K562 (cell line): ENCODE data around the gene ATE1. TPM values are rescaled to one million over a fixed set of nuclear protein-coding genes. Genes with fewer than 3 reads are reported as not detected.

Experiments used
- ATAC-seq: fragments of 200-7000 bp; cut with Tn5 transposase; 3 replicates; pipeline ENCODE4 v1.9.1; 2020; ENCODE audit warnings: moderate library complexity
- BruUV-seq: library from RNA; stranded (reverse); fragments of 400-500 nt; replicated peaks from 2 replicates; lab custom pipeline; 2021; lab: Mats Ljungman, UMichigan
- CTCF ChIA-PET: fragments of 300-600 bp; formaldehyde crosslinking; extraction: SDS; loops from one replicate; lab custom pipeline; 2021; ENCODE audit warnings: low intra/inter-chr PET ratio; lab: Yijun Ruan, JAX
- POLR2A ChIA-PET: fragments of 300-600, 350-650 bp; sonication (Branson Sonifier 250); formaldehyde crosslinking; extraction: SDS; loops from one replicate; lab custom pipeline; 2021; ENCODE audit warnings: antibody characterized with exemption, inconsistent platforms; lab: Yijun Ruan, JAX
- DNase-seq, 4 experiments: peaks; one replicate each; pipeline versions ENCODE4 v3.0.0 to v3.0.0-alpha.2; 2011 to 2018; ENCODE audit warnings: low spot score in 3 of 4, mixed read lengths in 3 of 4; ENCODE audit errors: extremely low read depth in 1 of 4
- FAIRE-seq: peaks from 2 replicates; lab custom pipeline; 2011; peaks lifted over from hg19 to GRCh38; lab: Jason Lieb, UNC
- H2AFZ ChIP-seq: 2 replicates; pipeline ENCODE4 v1.6.0; 2011; ENCODE audit warnings: low read depth, low read length, control low read depth, inconsistent platforms
- H3K27ac ChIP-seq: fragments of 200-600 bp; 3 replicates; pipeline ENCODE4 v1.8.0; 2011; ENCODE audit warnings: low read depth, mild to moderate bottlenecking, control low read depth, inconsistent platforms, low read length, moderate library complexity, mixed read lengths; ENCODE audit errors: extremely low read depth
- H3K27me3 ChIP-seq, 2 experiments: fragments of 300-600 bp in 1 of 2; 2 replicates in 1 of 2; 3 replicates in 1 of 2; pipeline versions ENCODE4 v1.6.0 to v1.8.0; 2011; ENCODE audit warnings: inconsistent platforms in 2 of 2, low read length in 2 of 2, mild to moderate bottlenecking in 1 of 2, mixed read lengths in 1 of 2, moderate library complexity in 1 of 2; ENCODE audit not compliant: control insufficient read depth in 2 of 2, insufficient read depth in 2 of 2
- H3K36me3 ChIP-seq: fragments of 300-600 bp; 3 replicates; pipeline ENCODE4 v1.8.0; 2011; ENCODE audit warnings: mild to moderate bottlenecking, low read length, inconsistent platforms; ENCODE audit not compliant: control insufficient read depth, insufficient read depth
- H3K4me1 ChIP-seq, 2 experiments: fragments of 200-600 bp in 1 of 2; replicated peaks in 1 of 2; 2 replicates in 1 of 2; 3 replicates in 1 of 2; pipeline versions ENCODE4 v1.5.1 to v1.8.0; 2011; ENCODE audit warnings: inconsistent platforms in 2 of 2, low read length in 2 of 2, mild to moderate bottlenecking in 1 of 2, mixed read lengths in 1 of 2, moderate library complexity in 1 of 2; ENCODE audit not compliant: control insufficient read depth in 2 of 2, insufficient read depth in 2 of 2
- H3K4me2 ChIP-seq: 2 replicates; pipeline ENCODE4 v1.6.1; 2011; ENCODE audit warnings: low read length, control low read depth, inconsistent platforms, mixed read lengths; ENCODE audit not compliant: insufficient read depth
- H3K4me3 ChIP-seq: fragments of 200-600 bp; sonication (generic), shearing (Covaris generic); 2 replicates; pipeline ENCODE4 v1.5.1; 2016; ENCODE audit warnings: control low read depth, inconsistent platforms
- H3K79me2 ChIP-seq: fragments of 200-600 bp; 3 replicates; pipeline ENCODE4 v1.8.0; 2011; ENCODE audit warnings: low read length, inconsistent platforms; ENCODE audit not compliant: control insufficient read depth, insufficient read depth
- H3K9ac ChIP-seq, 2 experiments: 2 replicates each; pipeline versions ENCODE4 v1.6.0 to v1.6.1; 2011; ENCODE audit warnings: low read depth in 2 of 2, low read length in 2 of 2, control low read depth in 1 of 2, inconsistent platforms in 1 of 2, mild to moderate bottlenecking in 1 of 2, mixed read lengths in 1 of 2; ENCODE audit not compliant: insufficient read depth in 1 of 2
- H3K9me1 ChIP-seq: one replicate; pipeline ENCODE4 v1.6.0; 2011; ENCODE audit warnings: inconsistent platforms, mild to moderate bottlenecking, low read length, moderate library complexity; ENCODE audit not compliant: control insufficient read depth, insufficient read depth
- H3K9me3 ChIP-seq: replicated peaks from 2 replicates; pipeline ENCODE4 v1.5.1; 2011; ENCODE audit warnings: low read depth, low read length, inconsistent platforms; ENCODE audit not compliant: control insufficient read depth, insufficient read depth
- H4K20me1 ChIP-seq: replicated peaks from 2 replicates; pipeline ENCODE4 v1.6.1; 2011; ENCODE audit warnings: low read length, inconsistent platforms, mixed read lengths; ENCODE audit not compliant: control insufficient read depth, insufficient read depth
- CBFA2T3 ChIP-seq: fragments of 450-650 bp; IDR thresholded peaks from 2 replicates; pipeline ENCODE4 v1.6.1; 2017
- MAFG ChIP-seq: fragments of 450-650 bp; conservative IDR thresholded peaks from 2 replicates; pipeline ENCODE4 v1.6.1; 2016; ENCODE audit warnings: missing genetic modification characterization, missing compliant biosample characterization
- ZNF354B ChIP-seq: fragments of 250-450 bp; sonication (Bioruptor Pico); IDR thresholded peaks from 2 replicates; pipeline ENCODE4 v1.4.0; 2020
- ZNF75A ChIP-seq: fragments of 450-650 bp; formaldehyde crosslinking; IDR thresholded peaks from 2 replicates; pipeline ENCODE4 v1.4.0; 2020; ENCODE audit warnings: mild to moderate bottlenecking
- WGBS: fragments of 100-300 bp; shearing (Covaris generic); methylation state at CpG from one replicate; pipeline ENCODE4 v1.1.6; 2016; ENCODE audit warnings: low coverage, mixed read lengths; ENCODE audit not compliant: insufficient coverage; ENCODE audit errors: missing lambda C conversion rate; 5-methylcytosine and 5-hydroxymethylcytosine counted together
- in situ Hi-C: fragments of 300-500 bp; cut with MboI; formaldehyde crosslinking; loops from 4 replicates; pipeline ENCODE4 v1.15.0; 2018; ENCODE audit warnings: inconsistent platforms, mixed read lengths
- intact Hi-C: fragments of 100-400 bp; cut with micrococcal nuclease; formaldehyde crosslinking; loops from 2 replicates; pipeline ENCODE4 v1.14.2; 2022
- polyA plus RNA-seq, 8 experiments: library from polyadenylated mRNA; depleted of rRNA in 4 of 8; stranded (reverse) in 5 of 8; unstranded in 3 of 8; fragments of >200 nt; fragmentation: Nextera tagmentation in 2 of 8; fragmentation: Illumina TruSeq in 1 of 8; extraction: Ambion mirVana in 2 of 8; extraction: Trizol in 1 of 8; gene quantifications; 2 replicates each; pipeline versions ENCODE4 v1.2.1 to v1.2.3, GENCODE V29; 2011 to 2014; ENCODE audit warnings: inconsistent platforms in 1 of 8, missing spikeins in 1 of 8
- total RNA-seq, 7 experiments: library from RNA; depleted of rRNA in 6 of 7; stranded (reverse); fragments of >200 nt in 6 of 7; fragmentation: Illumina TruSeq in 2 of 7; extraction: Trizol in 2 of 7; gene quantifications; 2 replicates each; pipeline versions ENCODE4 v1.2.1 to v1.2.3, GENCODE V29; 2011 to 2021; ENCODE audit warnings: low replicate concordance in 1 of 7
- TF ChIP-seq, protein P1 (sequence below), 2 experiments: fragments of 450-650 bp; formaldehyde crosslinking in 1 of 2; IDR thresholded peaks; 2 replicates each; pipeline versions ENCODE4 v1.4.0 to v1.6.1; 2014 to 2020; ENCODE audit warnings: mild to moderate bottlenecking in 2 of 2, borderline replicate concordance in 1 of 2, low read depth in 1 of 2

The ATE1 gene
- total and polyA plus RNA-seq, 9 of the 15 experiments (the other 6 are each of a cell fraction or from before 2014, with no cell fraction given) = 3.0 to 14.2 (median 8.8) TPM

DNA sequence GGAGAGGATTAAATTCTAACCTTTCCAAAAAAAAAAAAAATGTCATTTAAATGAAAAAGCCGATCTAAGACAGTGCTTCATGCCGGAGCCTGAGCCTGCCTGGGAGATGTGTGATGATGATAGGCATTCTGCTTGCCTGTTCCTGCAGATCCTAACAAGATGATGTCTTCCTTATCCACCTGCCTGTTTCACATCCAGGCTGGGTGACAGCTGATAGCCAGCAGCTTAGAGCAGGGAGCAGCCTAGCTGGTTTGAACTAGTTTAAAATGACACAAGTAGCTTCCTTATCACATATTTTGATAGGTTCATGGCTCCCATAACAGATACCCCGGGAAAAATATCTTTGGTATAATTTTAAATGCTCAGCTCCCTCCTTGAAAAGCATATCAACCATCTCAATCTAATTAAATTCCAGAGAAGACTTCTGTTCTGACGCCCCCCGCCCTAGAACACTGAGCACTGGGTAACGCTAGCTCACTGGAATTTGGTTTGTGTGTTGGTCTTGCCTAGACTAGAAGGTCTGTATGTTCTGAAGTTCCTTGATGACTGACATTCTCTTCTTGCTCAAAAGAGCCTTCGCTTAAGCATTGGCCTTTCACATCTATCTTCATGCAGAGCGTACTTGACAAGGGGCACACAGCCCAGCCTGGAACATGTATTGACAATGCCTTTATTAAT is 232.7 kb downstream of the ATE1 start:
- intact Hi-C loops (no loop called here), in situ Hi-C loops (no loop called here)
- Histone ChIP-seq H3K4me1 (no peaks in the 10 kb centered on the region; a peak in 1 of 5 replicates), H3K27ac (no peak overlapping the region), H3K9me1 (no peaks in the 10 kb centered on the region), H3K79me2 (no peaks in the 10 kb centered on the region), H3K27me3 (peaks cover 0 to 4% of the 10 kb centered on the region in 2 experiments; a peak in 1 of 5 replicates), H4K20me1 (no peaks in the 10 kb centered on the region), H2AFZ (no peak overlapping the region), H3K36me3 (no peaks in the 10 kb centered on the region), H3K4me3 (no peak overlapping the region), H3K9me3 (no peaks in the 10 kb centered on the region), H3K9ac (no peak overlapping the region), H3K4me2 (no peak overlapping the region)
- DNase-seq (no peak), ATAC-seq (no peak), FAIRE-seq (no peak)
- 2% methylated on average over 8 of the region's 8 CpGs for WGBS
- CTCF ChIA-PET = no interaction called here
- TF ChIP-seq MAFG (tag) (no peak), ZNF354B (CRISPR knock-in tag) (no peak), CBFA2T3 (no peak), ZNF75A (CRISPR knock-in tag) (no peak)
- TF ChIP-seq, protein P1, sequence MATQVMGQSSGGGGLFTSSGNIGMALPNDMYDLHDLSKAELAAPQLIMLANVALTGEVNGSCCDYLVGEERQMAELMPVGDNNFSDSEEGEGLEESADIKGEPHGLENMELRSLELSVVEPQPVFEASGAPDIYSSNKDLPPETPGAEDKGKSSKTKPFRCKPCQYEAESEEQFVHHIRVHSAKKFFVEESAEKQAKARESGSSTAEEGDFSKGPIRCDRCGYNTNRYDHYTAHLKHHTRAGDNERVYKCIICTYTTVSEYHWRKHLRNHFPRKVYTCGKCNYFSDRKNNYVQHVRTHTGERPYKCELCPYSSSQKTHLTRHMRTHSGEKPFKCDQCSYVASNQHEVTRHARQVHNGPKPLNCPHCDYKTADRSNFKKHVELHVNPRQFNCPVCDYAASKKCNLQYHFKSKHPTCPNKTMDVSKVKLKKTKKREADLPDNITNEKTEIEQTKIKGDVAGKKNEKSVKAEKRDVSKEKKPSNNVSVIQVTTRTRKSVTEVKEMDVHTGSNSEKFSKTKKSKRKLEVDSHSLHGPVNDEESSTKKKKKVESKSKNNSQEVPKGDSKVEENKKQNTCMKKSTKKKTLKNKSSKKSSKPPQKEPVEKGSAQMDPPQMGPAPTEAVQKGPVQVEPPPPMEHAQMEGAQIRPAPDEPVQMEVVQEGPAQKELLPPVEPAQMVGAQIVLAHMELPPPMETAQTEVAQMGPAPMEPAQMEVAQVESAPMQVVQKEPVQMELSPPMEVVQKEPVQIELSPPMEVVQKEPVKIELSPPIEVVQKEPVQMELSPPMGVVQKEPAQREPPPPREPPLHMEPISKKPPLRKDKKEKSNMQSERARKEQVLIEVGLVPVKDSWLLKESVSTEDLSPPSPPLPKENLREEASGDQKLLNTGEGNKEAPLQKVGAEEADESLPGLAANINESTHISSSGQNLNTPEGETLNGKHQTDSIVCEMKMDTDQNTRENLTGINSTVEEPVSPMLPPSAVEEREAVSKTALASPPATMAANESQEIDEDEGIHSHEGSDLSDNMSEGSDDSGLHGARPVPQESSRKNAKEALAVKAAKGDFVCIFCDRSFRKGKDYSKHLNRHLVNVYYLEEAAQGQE (IDR thresholded peaks at IDR 0.05; ENCODE audit: borderline replicate concordance) = 0 out of 2 replicates have a peak, but pooled peaks have one; percentile 19
- TF ChIP-seq, protein P1 (CRISPR knock-in tag; IDR thresholded peaks at IDR 0.05; ENCODE audit: low read depth) = no peak
- no TSS peak for BruUV-seq
- POLR2A ChIA-PET = interaction anchor here (0.7 to 1.5 kb wide), 3 partner anchors 13 to 737 kb away, joined by 3 read pairs; no protein-coding TSS in a partner anchor
